ENCODE measurements around the gene TRIM38.

- TF ChIP-seq EZH2 (IDR thresholded peaks at IDR 0.05) (no peak), POLR2AphosphoS5 (IDR thresholded peaks at IDR 0.05; ENCODE audit: borderline replicate concordance, low read depth, low read length) (no peak), FOXP2 (optimal IDR thresholded peaks at IDR 0.05; ENCODE audit: control extremely low read depth, extremely low read length, insufficient read depth) (no peak)
Measured at GRCh38 chr6:26025894-26026832, 63.6 kb downstream of the TRIM38 start.

Measured in SK-N-MC (cell line).